Panc1 (cell line): ENCODE data around the gene RPAP2.

ENCODE experiments used
- SIN3A ChIP-seq: IDR thresholded peaks from 2 replicates; pipeline ENCODE4 v1.6.1; 2012; ENCODE audit warnings: low read depth, mild to moderate bottlenecking, low read length, moderate library complexity, borderline replicate concordance; ENCODE audit not compliant: insufficient read depth
- TF ChIP-seq, protein P1 (sequence below): fragments of 450-650 bp; IDR thresholded peaks from 2 replicates; pipeline ENCODE4 v1.5.1; 2017; ENCODE audit warnings: mild to moderate bottlenecking
- TF ChIP-seq, protein P2 (sequence below), 2 experiments: IDR thresholded peaks; 2 replicates each; pipeline ENCODE4 v1.6.1; 2011 to 2012; ENCODE audit warnings: low read depth in 2 of 2, control low read depth in 1 of 2, low read length in 1 of 2, mild to moderate bottlenecking in 1 of 2, moderate library complexity in 1 of 2; ENCODE audit not compliant: insufficient read depth in 1 of 2

DNA sequence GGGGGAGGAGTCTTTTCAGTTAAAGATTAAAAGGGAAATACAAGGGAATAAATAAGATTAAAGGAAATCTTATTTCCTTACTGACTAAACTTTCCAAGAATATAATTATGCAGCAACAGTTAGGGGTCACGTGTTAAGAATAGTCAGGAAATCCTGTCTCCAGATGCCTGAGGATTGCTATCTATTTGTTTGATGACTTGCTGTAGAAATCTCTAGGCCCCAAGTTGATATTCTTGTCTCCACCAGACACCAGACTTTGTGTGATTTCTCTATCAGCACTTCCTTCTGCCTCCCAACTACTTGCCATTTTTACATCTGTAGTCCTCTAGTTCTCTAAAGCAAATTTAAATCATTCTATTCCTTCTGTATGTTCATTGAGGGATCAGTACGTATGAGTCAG is 77.5 kb downstream of the RPAP2 start:
- TF ChIP-seq, protein P1, sequence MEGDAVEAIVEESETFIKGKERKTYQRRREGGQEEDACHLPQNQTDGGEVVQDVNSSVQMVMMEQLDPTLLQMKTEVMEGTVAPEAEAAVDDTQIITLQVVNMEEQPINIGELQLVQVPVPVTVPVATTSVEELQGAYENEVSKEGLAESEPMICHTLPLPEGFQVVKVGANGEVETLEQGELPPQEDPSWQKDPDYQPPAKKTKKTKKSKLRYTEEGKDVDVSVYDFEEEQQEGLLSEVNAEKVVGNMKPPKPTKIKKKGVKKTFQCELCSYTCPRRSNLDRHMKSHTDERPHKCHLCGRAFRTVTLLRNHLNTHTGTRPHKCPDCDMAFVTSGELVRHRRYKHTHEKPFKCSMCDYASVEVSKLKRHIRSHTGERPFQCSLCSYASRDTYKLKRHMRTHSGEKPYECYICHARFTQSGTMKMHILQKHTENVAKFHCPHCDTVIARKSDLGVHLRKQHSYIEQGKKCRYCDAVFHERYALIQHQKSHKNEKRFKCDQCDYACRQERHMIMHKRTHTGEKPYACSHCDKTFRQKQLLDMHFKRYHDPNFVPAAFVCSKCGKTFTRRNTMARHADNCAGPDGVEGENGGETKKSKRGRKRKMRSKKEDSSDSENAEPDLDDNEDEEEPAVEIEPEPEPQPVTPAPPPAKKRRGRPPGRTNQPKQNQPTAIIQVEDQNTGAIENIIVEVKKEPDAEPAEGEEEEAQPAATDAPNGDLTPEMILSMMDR: no peak
- TF ChIP-seq, protein P2, sequence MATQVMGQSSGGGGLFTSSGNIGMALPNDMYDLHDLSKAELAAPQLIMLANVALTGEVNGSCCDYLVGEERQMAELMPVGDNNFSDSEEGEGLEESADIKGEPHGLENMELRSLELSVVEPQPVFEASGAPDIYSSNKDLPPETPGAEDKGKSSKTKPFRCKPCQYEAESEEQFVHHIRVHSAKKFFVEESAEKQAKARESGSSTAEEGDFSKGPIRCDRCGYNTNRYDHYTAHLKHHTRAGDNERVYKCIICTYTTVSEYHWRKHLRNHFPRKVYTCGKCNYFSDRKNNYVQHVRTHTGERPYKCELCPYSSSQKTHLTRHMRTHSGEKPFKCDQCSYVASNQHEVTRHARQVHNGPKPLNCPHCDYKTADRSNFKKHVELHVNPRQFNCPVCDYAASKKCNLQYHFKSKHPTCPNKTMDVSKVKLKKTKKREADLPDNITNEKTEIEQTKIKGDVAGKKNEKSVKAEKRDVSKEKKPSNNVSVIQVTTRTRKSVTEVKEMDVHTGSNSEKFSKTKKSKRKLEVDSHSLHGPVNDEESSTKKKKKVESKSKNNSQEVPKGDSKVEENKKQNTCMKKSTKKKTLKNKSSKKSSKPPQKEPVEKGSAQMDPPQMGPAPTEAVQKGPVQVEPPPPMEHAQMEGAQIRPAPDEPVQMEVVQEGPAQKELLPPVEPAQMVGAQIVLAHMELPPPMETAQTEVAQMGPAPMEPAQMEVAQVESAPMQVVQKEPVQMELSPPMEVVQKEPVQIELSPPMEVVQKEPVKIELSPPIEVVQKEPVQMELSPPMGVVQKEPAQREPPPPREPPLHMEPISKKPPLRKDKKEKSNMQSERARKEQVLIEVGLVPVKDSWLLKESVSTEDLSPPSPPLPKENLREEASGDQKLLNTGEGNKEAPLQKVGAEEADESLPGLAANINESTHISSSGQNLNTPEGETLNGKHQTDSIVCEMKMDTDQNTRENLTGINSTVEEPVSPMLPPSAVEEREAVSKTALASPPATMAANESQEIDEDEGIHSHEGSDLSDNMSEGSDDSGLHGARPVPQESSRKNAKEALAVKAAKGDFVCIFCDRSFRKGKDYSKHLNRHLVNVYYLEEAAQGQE (IDR thresholded peaks at IDR 0.05; ENCODE audit: insufficient read depth in 1 of 2, low read depth in 2 of 2, low read length in 1 of 2): no peak
- no peak for TF ChIP-seq SIN3A
